Breast epithelium (tissue), 3 donors: ENCODE results near the gene ERF.
A peak's percentile ranks its signal among the peaks of the same experiment; 100 is the strongest.

Experiments used
- CTCF ChIP-seq, 3 donors: fragments of 450-650 bp; IDR thresholded peaks; one replicate each; pipeline ENCODE4 v1.5.1; 2016 to 2017; ENCODE audit warnings: antibody characterized with exemption in 3 of 3, mild to moderate bottlenecking in 3 of 3, moderate library complexity in 3 of 3
- POLR2A ChIP-seq: fragments of 450-650 bp; IDR thresholded peaks from one replicate; pipeline ENCODE4 v1.6.1; 2016; ENCODE audit warnings: antibody characterized with exemption, mild to moderate bottlenecking, moderate library complexity
- POLR2AphosphoS5 ChIP-seq, 3 donors: sonication (generic); formaldehyde crosslinking; IDR thresholded peaks; one replicate each; pipeline ENCODE4 v1.6.1; 2017; ENCODE audit warnings: antibody characterized with exemption in 3 of 3

- TF ChIP-seq POLR2AphosphoS5 (IDR thresholded peaks at IDR 0.05) (peak in 2 of 3 donors; percentile 22 to 48), CTCF (IDR thresholded peaks at IDR 0.05) (no peak), POLR2A (peak; percentile 37)
These were observed 1.5 kb downstream of the ERF start for GRCh38 chr19:42253245-42254088.
